GM18507 (cell line): ENCODE data around the gene DAGLA.

Experiments
- DNase-seq: peaks from one replicate; pipeline ENCODE4 v3.0.0; 2011; ENCODE audit warnings: low read depth; ENCODE audit not compliant: insufficient read length; ENCODE audit errors: extremely low spot score
- FAIRE-seq: peaks from 2 replicates; lab custom pipeline; 2011; peaks lifted over from hg19 to GRCh38; lab: Jason Lieb, UNC

The DAGLA gene

DNA sequence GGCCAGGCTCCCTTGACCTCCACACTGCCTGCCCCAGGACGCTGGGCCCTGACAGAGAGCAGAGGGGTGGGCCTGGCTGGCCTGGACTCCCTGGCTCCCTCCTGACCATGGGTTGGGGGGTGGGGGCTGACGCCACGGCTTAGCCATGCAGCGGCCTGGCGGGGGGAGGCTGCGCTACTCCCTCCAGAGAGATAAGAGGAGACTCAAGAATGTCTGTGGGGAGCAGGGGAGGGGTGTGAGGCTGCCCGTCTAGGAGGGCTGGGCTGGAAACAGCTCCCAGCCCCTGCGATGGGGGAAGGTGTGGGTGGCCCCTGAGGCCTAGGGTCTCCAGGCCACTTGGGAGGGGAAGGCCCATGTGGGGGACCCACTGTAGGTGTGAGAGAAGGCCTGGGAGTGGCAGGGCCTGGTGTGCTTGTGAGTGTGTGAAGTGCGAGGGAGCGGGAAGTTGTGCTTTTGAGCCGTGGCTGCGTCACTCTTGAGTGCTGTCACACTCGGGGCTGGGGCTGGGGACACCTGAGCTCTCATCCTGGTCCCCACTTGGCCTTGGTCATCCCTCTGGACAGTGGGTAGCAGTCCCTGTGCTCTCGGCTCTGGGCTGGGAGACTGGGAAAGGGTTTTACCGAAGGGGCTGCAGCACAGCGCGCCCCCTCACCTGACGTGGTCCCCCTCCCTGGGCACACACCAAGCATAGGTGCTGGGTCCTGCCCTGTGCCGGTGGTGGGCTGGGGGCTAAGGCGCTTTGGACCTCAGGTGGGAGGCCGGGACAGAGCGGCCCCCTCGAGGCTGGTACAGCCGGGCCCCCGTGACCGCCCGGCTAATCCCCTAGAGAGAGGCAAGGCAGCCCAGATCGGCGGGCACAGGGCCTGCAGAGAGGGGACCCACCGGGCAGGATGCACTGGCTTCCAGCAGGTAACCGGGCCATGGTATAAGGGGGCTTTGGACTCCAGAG is 74.6 kb downstream of the DAGLA start:
- FAIRE-seq = no peak
- no peak for DNase-seq

DNA sequence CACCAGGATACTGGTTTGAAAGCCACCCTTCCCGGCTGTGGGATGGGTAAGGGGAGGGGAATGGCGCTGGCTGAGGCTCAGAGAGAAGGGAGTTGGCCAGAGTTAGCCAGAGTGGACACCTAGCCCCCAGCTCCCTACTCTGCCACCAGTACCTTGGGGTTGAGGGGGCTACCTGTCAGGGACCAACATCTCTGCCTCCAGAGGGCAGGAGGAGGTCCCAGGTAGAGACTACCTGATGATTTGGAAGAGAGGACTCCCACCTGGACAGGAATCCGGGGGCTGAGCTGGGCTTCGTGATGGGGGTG is 75.9 kb downstream of the DAGLA start:
- FAIRE-seq (no peak), DNase-seq (no peak)

DNA sequence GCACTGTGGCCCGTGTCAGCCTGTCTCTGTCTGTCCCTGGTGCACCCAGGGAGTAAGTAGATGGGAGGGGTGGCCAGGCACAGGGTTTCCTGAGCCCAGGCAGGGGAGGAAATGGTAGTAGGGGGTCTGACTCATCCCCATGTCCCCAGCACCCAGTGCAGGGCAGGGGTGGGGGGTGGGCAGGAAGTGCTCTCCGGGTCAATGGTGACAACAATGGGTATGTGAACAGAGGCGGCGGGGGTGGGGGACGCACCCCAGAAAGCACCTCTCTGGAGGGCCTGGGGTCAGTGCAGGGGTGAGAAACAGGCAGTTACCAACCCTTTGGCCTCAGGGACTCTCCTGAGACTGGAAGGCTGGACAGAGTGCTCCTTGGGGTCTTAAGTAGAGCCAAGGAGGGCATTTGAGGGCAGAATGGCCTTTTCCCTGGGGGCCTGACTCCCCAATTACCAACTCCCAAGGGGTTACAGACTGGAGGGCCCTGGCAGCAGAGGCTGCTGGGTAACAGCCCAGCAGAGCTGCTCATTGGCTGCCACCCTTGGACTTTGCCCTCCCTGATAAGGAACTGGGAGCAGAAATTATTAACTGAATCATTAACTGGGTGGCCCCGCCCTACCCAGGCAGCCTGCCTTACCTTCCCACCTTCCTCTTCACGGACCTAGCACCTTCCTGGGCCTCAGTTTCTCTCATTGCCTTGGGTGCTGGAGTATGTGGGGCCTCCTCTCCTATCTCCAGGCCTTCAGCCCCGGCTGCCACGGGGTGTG is 76.4 kb downstream of the DAGLA start:
- FAIRE-seq (peak; percentile 78), DNase-seq (peak; percentile 51)

DNA sequence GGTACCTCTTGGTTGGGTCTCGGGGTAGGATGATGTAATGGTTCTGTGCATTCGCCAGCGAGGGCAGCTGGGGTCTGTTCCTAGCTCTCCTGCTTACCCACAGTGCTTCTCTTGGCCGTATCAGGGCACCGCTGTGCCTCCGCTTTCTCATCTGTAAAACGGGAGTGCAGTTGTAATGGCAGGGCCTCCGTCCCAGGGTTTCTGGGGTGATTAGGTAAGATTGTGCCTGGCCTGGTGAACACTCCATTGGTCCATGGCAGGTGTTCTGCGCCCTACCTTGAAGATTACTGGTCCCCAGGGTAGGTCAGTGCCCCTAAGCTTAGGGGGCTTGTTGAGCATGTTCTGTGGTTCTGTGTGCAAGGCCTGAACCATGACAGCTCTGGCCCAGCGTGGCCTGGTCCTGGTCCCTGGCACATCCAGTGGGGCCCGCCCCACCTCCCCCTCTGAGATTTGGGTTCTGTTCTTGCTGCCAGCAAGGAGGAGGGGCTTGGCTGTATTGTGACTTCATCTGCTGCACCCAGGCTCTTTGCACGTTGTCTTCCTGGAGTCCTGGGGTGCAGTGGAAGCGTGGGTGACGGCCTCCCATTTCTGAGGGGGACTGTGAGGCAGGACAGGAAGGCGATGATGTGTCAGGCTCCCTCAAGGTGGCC is 77.1 kb downstream of the DAGLA start:
- DNase-seq (no peak), FAIRE-seq (no peak)

DNA sequence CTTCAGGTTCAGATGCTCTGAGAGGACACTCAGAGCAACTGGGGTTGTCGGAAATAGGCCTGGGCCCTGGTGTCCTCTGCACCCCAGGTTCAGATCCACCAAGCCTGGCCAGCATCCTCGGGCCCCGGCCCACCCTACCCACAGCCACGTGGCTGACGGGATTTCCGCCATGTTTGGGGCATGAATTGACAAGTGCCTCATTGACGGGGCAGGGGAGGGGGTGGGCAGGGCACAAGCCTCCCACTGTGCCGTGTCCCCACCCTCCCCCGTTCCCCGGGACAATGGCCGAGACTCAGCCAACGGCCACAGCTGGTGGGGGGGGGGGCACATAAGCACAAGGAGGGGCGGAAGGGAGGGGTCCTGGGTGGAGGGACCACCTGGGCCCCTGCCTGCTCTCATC is 80.8 kb downstream of the DAGLA start:
- FAIRE-seq = no peak

DNA sequence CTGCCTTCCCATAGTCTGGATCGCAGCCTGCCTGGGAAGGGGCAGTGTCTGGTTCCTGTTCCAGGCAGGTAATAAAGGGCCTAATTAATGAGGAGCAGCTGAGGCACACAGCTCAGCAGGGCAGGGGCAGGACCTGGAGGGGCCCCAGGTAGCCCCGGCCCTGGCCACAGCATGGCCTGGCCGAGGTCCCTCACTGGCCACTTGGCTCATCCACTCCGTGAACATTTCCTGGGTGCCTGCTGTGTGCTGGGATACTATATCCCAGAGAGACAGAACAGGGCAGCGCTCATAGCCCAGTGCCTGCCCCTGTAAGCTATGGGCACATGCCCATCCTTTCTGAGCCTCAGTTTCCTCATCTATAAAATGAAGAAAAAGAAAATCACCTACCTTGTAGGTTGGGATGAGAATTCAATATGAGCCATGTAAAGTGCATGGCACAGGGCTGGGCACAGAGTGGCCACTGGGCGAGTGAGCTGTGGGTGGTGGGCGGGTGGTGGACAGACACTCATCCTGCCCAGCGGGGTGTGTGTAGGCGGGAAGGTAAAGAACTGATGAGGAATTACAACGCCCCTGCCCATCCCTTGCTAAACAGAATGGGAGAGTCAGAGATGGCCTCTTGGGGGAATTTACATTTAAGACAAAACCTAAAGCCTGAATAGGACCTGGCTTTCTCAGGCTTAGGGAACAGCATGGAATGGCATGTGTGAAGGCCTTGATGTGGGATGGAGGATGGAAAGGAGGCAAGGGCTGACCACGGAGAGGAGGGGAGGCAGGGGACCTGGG is 81.4 kb downstream of the DAGLA start:
- no peak for FAIRE-seq
- DNase-seq = no peak

More for the DNA sequence above, 80.8 kb downstream of the DAGLA start:
- DNase-seq = no peak

DNA sequence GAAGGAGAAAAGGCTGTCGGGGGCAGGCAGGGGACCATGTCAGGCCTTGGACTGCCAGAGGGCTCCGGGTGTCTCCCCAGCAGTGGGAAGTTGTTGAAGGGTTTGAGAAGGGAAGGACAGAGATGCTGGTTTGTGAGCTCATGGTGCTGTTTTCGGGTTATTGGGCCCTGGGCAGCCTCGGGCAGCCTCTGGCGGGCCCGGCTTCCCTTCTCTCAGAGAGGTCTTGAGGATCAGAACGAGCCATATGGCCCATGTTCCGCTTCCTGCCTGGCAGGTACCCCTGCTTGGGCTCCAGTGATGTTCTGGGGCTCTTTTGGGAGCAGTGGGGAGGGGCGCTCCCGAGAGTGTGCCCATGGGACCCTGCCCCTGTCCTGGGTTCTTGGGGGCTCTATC is 82.0 kb downstream of the DAGLA start:
- no peak for FAIRE-seq
- no peak for DNase-seq

DNA sequence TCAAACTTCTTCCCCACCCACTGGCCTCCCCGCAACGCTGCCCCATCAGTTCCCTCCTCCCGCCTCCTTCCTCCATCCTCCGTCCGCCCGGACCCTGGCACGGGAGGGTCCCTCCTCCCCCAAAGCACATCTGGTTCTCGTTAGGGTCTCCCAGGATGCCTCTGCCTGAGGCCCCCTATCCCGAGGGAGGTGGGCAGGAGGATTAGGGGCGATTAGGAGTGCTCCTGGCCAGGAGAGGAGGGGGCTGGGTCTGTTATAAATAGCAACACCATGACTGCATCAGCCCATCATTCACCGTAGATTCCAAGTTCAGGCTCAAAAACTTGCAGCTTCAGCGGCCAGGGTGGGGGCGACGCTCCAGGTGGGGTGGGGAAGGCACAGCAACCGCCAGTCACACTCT is 82.6 kb downstream of the DAGLA start:
- DNase-seq (no peak), FAIRE-seq (no peak)

DNA sequence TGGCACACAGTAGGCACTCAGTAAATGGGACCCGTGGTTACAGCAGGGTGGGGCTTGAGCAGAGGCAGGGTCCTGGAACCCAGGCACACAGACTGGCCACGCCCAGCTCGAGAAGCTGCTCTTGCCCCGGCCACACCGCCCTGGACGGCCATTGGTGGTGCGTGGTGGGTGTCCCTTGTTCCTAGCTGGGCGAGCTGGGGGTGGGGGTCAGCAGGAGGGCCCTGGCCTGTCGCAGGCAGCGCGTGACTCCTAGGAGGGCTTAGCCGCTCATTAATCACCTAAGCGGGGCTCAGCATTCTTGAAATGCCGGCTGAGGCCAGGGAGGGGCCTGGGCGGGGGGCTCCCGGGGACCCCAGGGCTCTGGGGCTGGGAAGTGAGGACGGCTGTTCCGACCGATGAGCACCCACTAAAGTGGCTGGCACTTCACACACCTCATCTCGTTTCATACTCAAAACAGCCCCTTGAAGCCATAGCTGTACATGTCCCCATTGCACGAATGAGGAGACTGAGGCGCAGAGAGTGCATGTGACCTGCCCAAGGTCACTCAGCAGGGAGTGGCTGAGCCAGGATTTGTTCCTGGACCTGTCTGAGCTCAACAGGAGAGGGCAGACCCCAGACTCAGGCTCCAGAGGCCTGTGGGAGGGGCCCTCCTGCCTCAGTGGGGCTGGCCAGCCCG is 83.9 kb downstream of the DAGLA start:
- FAIRE-seq (no peak), DNase-seq (no peak)

DNA sequence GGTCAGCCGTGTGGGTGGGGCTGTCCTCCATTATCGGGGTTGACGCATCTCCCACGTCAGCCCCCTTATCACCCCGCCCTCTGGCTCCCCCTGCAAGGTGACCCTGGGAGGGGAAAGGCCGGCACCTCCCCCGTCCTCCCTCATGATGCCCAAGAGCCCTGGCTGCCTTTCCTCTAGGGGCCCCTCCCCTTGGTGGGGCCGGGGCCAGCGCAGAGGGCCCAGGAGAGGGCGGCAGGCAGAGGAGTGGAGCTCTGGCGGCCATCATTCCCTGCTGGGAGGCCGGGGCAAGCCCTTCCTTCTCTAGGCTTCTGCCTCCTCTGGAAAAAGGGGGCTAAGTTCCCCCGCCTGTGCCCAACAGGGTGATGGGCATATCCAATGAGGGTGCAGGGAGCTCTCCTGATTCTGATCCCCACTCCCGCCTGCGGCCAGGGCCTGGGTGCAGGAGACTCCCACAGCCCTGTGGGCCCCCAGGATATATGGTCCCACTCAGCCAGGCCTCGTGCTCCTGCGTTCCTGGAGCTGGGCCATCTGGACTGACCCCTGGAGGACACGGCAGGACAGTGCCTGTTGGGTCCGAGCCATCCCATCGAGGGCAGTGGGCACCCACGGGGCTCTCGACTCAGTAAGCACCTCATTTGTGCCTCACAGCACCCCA is 84.5 kb downstream of the DAGLA start:
- no peak for DNase-seq
- FAIRE-seq = no peak

DNA sequence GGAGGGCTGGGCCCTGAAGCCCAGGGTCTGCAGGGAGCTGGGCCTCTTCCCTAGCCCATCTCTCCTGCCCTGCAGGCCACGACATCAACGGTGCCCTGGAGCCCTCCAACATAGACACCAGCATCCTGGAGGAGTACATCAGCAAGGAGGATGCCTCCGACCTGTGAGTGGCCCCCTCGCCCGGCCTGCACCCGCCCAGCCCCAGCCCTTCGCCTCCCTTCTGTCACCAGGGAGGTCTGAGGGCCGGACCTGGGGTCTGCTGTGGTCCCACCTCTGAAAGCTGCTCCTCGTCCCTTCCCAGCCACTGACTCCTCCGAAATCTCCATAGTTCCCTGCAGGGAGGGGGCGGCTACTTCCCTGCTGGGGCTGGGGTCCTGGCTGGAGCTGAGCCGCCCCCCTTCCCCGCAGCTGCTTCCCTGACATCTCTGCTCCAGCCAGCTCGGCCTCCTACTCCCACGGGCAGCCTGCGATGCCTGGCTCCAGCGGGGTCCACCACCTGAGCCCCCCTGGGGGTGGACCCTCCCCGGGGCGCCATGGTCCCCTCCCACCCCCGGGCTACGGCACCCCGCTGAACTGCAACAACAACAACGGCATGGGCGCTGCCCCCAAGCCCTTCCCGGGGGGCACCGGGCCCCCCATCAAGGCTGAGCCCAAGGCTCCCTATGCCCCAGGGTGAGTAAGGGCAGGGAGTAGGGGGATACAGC is 85.5 kb downstream of the DAGLA start:
- no peak for FAIRE-seq
- DNase-seq = no peak

DNA sequence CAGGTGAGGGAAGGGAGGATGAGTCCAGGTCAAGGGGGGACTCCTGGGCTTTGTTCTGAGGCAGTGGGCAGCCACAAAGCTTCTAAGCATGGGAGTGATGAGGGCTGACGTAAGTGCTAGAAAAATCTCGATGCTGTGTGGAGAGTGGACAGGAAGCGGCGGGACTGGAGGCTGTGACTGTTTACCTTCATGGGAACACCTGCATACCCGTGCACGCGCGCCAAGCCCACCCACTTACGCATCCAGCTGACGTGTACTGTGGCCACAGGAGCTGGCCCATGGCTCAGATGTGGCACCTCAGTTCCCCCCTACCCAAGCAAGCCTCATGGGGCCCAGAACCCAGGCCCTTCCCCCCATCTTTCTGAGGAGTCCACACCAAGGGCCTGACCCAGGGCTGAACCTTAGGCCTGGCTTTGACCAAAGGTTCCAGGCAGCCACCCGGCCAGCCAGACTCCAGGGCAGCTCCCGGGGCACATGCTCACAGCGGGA is 86.2 kb downstream of the DAGLA start:
- DNase-seq (no peak), FAIRE-seq (no peak)

DNA sequence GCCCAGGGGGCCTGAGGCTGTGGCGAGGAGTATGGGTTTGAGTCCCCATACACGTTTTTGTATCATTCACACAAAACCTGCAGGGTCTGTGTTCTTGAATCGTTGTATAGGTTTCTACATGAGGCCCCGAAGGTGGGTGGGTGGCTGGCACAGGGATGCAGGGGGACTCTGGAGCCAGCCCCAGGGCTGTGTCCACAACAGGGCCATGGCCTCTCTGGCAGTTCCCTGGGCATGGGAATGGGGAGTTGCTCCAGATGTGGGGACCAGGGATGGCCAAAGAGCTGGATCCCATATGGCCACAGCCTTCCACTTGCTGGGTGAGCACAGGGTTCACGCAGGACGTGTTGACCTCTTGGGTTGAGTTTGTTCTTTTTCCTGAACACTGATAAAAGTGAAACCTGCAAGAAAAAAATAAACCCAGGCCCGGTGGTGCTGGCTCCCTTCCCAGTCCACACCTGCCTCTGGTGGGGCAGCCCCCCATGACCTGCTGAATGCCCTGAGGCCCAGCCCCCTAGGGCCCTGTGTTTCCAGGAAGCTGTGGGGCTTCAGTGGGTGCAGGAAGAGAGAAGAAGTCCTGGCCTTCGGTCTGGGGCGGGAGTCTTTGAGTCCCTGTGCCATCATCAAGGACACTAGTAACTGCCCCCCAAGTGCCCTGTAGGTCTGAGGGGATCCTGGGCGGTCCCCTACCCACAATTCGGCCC is 88.3 kb downstream of the DAGLA start:
- FAIRE-seq = no peak
- DNase-seq = no peak

DNA sequence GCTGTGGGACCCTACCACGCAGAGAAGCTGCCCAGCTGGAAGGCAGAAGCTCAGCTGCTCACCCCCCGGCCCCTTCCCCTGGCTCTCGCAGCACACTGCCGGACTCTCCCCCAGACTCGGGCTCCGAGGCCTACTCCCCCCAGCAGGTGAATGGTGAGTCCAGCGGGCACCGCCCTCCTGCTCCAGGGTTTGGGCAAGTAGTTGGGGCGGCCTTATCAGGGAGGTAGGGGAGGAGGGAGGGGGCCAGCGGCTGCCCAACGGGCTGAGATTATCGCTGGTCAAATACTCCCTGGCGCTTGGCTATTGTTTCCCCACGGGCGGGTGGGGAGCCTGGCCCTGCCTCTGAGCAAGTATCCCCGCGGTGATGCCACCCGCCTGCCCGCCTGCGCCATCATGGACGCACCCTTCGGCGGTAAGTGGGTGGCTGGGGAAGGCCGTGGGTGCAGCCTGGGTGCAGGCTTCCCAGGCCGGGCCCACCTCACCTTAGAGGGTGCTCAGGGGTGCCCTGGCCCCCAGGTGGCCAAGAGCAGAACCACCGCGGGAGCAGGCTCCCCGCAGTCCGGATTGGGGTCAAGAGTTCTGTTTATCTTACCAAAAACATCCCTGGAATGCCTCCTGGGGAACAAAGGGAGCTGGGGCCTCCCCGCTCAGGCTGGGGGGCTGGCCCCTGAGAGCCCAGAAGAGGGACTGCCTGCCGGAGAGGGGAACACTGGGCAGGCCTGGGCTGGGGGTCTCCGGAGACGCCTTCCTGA is 89.2 kb downstream of the DAGLA start:
- DNase-seq (no peak), FAIRE-seq (no peak)

DNA sequence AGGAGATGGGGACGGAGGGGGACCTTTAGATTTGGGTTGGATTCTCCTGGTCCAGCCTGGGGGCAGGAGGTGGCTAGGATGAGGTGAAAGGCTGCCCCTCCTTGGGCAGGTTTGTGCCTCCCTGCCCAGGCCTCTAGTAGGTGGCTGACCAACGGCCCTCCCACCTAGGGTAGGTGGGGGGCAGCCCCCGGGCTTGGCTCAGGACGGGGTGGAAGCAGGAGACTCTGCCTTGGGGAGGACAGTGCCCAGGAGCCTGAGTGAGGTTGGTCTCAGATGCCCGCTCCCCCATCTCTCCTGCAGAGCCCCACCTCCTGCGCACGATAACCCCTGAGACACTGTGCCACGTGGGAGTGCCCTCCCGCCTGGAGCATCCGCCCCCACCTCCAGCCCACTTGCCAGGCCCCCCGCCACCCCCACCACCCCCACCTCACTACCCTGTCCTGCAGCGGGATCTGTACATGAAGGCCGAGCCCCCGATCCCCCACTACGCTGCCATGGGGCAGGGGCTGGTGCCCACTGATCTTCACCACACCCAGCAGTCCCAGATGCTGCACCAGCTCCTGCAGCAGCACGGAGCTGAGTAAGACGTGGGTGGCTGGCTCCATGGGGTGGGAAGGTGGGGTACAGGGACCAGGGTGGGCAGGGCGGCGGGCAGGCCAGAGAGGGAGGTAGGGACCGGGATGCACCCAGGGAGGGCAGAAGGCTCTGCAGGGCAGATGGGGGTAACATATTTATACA is 89.9 kb downstream of the DAGLA start:
- FAIRE-seq (no peak), DNase-seq (no peak)
